ENCODE results near the gene FOCAD. TPM values are rescaled to one million over a fixed set of nuclear protein-coding genes. Genes with fewer than 3 reads are reported as not detected.

The FOCAD gene
- total and polyA plus RNA-seq, 2 of the 8 experiments (the other 6 are each of a cell fraction or from before 2014, with no cell fraction given): 22.0 to 38.4 TPM

DNA sequence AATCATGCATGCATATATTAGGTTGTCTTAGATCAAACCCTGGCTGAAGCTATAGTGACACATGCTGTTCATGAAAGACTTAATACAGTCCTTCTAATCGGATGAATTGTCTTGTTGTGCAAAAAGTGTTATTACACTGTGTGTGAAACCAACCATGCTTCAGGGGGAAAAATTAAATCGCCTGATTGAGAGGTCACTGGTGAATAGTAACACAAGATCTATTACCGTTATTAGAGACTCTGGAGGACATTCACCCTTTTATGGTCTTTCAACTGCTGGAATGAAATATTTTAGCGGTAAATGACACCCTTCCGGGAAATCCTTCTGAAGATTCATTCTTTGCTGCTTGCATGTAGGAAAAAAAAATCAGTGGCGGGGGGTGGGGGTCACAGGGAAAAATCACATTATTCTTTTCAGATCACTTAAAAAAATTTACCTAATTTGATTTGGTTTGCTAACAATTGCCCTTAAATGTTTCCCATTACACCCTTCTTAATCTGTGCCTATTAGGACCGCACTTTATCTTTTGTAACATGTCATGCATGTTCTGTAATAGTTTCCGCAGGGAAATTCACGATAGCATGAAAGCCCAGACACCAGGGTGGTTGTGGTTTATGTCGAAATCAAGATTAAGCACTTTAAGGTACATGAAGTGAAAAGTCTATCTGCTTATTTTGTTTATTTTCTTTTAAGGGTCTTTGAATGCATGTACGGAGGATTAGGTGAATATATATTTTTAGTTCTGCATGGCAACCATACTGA lies 120.6 kb downstream of the FOCAD start:
- Histone ChIP-seq H3K9me3 (ENCODE audit: insufficient read depth in 2 of 2, low read depth in 1 of 2, low read length in 1 of 2) (no peaks in the 10 kb centered on the region), H2BK120ac (replicated peaks; ENCODE audit: low read depth, low read length) (no peak overlapping the region), H3K4ac (replicated peaks; ENCODE audit: insufficient read length, low read depth, low read length) (no peak overlapping the region), H2AK5ac (ENCODE audit: low read depth, low read length) (no peak overlapping the region), H3K18ac (ENCODE audit: extremely low read depth, low read length) (no peak overlapping the region), H4K20me1 (replicated peaks in 1 of 2; ENCODE audit: control insufficient read depth in 1 of 2, insufficient read depth in 2 of 2, low read length in 2 of 2) (peaks cover 2% of the 10 kb centered on the region in 2 experiments), H3K27me3 (replicated peaks in 1 of 4; ENCODE audit: control insufficient read depth in 3 of 4, extremely low read depth in 1 of 4, insufficient read depth in 3 of 4, low read length in 3 of 4) (no peaks in the 10 kb centered on the region), H3K23ac (ENCODE audit: insufficient read length) (no peak overlapping the region), H2AFZ (ENCODE audit: low read length) (no peak overlapping the region), H3K4me3 (ENCODE audit: extremely low read depth in 1 of 4, insufficient read depth in 2 of 4, low read depth in 3 of 4, low read length in 4 of 4) (no peak overlapping the region), H3K4me2 (ENCODE audit: insufficient read depth in 1 of 2, low read depth in 2 of 2, low read length in 2 of 2) (no peak overlapping the region), H3K27ac (ENCODE audit: low read depth, low read length) (no peak overlapping the region), H3K4me1 (replicated peaks in 1 of 4; ENCODE audit: control insufficient read depth in 3 of 4, insufficient read depth in 4 of 4, low read length in 3 of 4) (no peaks in the 10 kb centered on the region), H3K79me1 (ENCODE audit: low read depth, low read length) (no peaks in the 10 kb centered on the region; the same call in 1 of the 2 replicates), H3K36me3 (ENCODE audit: control insufficient read depth in 2 of 4, insufficient read depth in 4 of 4, low read length in 3 of 4) (no peaks in the 10 kb centered on the region), H2BK5ac (ENCODE audit: low read depth, low read length) (no peak overlapping the region), H3K79me2 (ENCODE audit: control insufficient read depth in 1 of 2, insufficient read depth in 2 of 2, low read length in 2 of 2) (no peaks in the 10 kb centered on the region), H2BK20ac (ENCODE audit: low read length) (no peak overlapping the region), H4K5ac (ENCODE audit: insufficient read length, low read depth, low read length) (no peak overlapping the region), H4K91ac (replicated peaks; ENCODE audit: insufficient read length, low read length) (no peak overlapping the region), H3K56ac (replicated peaks; ENCODE audit: insufficient read length, low read depth, low read length) (no peak overlapping the region), H3K14ac (ENCODE audit: insufficient read length) (no peak overlapping the region), H2BK15ac (ENCODE audit: low read length) (no peak overlapping the region), H3K9ac (replicated peaks in 1 of 4; ENCODE audit: extremely low read depth in 1 of 4, low read depth in 3 of 4, low read length in 3 of 4) (no peak overlapping the region), H3K23me2 (ENCODE audit: low read depth, low read length) (no peaks in the 10 kb centered on the region), H4K8ac (ENCODE audit: extremely low read depth, insufficient read depth, low read length) (no peak overlapping the region; the same call in 1 of the 2 replicates), H2BK12ac (ENCODE audit: low read depth, low read length) (no peak overlapping the region)
- ChIA-PET CTCF (ENCODE audit: partially characterized antibody) (no interaction called here), POLR2A (ENCODE audit: partially characterized antibody) (no interaction called here)
- FAIRE-seq (no peak), DNase-seq (ENCODE audit: low read depth in 1 of 2, low spot score in 2 of 2) (no peak)
- TF ChIP-seq POLR2AphosphoS5 (IDR thresholded peaks at IDR 0.05; ENCODE audit: low read depth, low read length) (no peak), SRF (IDR thresholded peaks at IDR 0.05; ENCODE audit: low read depth, low read length) (no peak), RNF2 (IDR thresholded peaks at IDR 0.05; ENCODE audit: borderline replicate concordance, low read depth, low read length, missing control alignments, poor library complexity, severe bottlenecking) (no peak), EGR1 (IDR thresholded peaks at IDR 0.05; ENCODE audit: borderline replicate concordance, low read depth, low read length) (no peak), SIX5 (IDR thresholded peaks at IDR 0.05; ENCODE audit: low read depth, low read length) (no peak), TAF7 (optimal IDR thresholded peaks at IDR 0.05; ENCODE audit: borderline replicate concordance, low read depth, low read length) (no peak), GTF2F1 (IDR thresholded peaks at IDR 0.05; ENCODE audit: borderline replicate concordance, low read depth, low read length) (no peak), FOSL1 (IDR thresholded peaks at IDR 0.05; ENCODE audit: insufficient read depth, low read depth, low read length) (no peak)
- TF ChIP-seq, protein P1, sequence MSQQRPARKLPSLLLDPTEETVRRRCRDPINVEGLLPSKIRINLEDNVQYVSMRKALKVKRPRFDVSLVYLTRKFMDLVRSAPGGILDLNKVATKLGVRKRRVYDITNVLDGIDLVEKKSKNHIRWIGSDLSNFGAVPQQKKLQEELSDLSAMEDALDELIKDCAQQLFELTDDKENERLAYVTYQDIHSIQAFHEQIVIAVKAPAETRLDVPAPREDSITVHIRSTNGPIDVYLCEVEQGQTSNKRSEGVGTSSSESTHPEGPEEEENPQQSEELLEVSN (IDR thresholded peaks at IDR 0.05): no peak
- WGBS, 2 experiments (ENCODE audit: extremely low coverage in 1 of 2, insufficient coverage in 1 of 2, insufficient read length in 1 of 2, insufficient replicate concordance in 2 of 2, low coverage in 1 of 2, low lambda C conversion rate in 2 of 2, missing lambda C conversion rate in 1 of 2): 86% methylated on average over 11 of the region's 11 CpGs; no CpG with 5 or more reads in 1 of the 2 experiments

Measured in H1 (cell line).